ENCODE data around the gene C17orf58.
"Not testable (repeated sequence)": the region's sequence is repeated elsewhere in the genome, so short reads cannot be mapped to it uniquely, and the experiment has no call there.

C17orf58 gene

GRCh38 chr17:68029512-68030215, 33.4 kb upstream of the C17orf58 start:
- DNase-seq (ENCODE audit: low read depth): no peak
- no peak for TF ChIP-seq CTCF (IDR thresholded peaks at IDR 0.05; ENCODE audit: low read depth, low read length, missing control alignments)
- in situ Hi-C loops (cut with HindIII; ENCODE audit: low sequenced_read_pairs): no loop called here
- no peak overlapping the region for H3K4me3 ChIP-seq (ENCODE audit: low read depth, low read length)

- in situ Hi-C loops (cut with HindIII; ENCODE audit: low sequenced_read_pairs): not testable (repeated sequence)
Measured at GRCh38 chr17:68022547-68022946, 26.3 kb upstream of the C17orf58 start.

DNA sequence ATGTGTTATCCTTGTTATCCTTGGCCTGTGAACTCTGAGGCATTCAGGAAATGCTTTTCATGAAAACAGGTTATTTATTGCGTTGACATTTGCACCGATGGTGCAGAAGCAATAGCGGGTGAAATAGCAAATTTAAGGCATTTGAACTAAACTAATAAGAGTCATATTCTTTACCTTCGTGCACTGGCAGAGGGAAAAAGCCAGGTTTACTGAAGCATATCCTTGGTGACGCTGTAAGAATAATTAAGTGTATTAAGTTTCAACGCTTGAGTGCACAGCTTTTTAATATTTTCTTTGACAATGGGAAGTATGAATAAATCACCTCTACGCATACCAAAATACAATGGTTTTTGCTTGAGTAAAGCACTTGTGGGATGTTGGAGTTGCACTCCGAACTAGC, 25.7 kb upstream of the C17orf58 start:
- DNase-seq (ENCODE audit: low read depth): no peak
- no peak for TF ChIP-seq CTCF (IDR thresholded peaks at IDR 0.05; ENCODE audit: low read depth, low read length, missing control alignments)
- H3K4me3 ChIP-seq (ENCODE audit: low read depth, low read length): no peak overlapping the region
- in situ Hi-C loops (cut with HindIII; ENCODE audit: low sequenced_read_pairs): no loop called here

More at GRCh38 chr17:68022547-68022946, 26.3 kb upstream of the C17orf58 start:
- H3K4me3 ChIP-seq (ENCODE audit: low read depth, low read length); DNase-seq (ENCODE audit: low read depth): not testable (repeated sequence)

DNA sequence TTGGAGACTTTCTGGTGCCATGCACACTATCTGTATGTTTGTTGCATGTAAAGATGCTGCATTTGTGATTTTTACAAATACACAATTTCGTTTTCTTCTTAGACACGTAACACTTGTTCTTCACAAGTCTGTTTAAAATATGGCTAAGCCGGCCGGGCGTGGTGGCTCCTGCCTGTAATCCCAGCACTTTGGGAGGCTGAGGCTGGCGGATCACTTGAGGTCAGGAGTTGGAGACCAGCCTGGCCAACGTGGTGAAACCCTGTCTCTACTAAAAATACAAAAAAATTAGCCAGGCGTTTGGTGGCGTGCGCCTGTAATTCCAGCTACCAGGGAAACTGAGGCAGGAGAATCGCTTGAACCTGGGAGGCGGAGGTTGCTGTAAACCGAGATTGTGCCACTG, 24.5 kb upstream of the C17orf58 start:
- in situ Hi-C loops (cut with HindIII; ENCODE audit: low sequenced_read_pairs); DNase-seq (ENCODE audit: low read depth): not testable (repeated sequence)
- H3K4me3 ChIP-seq (ENCODE audit: low read depth, low read length): peak overlapping the region; percentile 62

GRCh38 chr17:68020409-68020756, 24.1 kb upstream of the C17orf58 start:
- H3K4me3 ChIP-seq (ENCODE audit: low read depth, low read length): peak overlapping the region; percentile 62
- no peak for TF ChIP-seq CTCF (IDR thresholded peaks at IDR 0.05; ENCODE audit: low read depth, low read length, missing control alignments)
- in situ Hi-C loops (cut with HindIII; ENCODE audit: low sequenced_read_pairs): no loop called here
- DNase-seq (ENCODE audit: low read depth): no peak

GRCh38 chr17:68019675-68020408, 23.6 kb upstream of the C17orf58 start:
- peak; percentile 85 for DNase-seq (ENCODE audit: low read depth)
- peak overlapping the region; percentile 62 for H3K4me3 ChIP-seq (ENCODE audit: low read depth, low read length)
- TF ChIP-seq CTCF (IDR thresholded peaks at IDR 0.05; ENCODE audit: low read depth, low read length, missing control alignments): peak; percentile 42
- in situ Hi-C loops (cut with HindIII; ENCODE audit: low sequenced_read_pairs): no loop called here

DNA sequence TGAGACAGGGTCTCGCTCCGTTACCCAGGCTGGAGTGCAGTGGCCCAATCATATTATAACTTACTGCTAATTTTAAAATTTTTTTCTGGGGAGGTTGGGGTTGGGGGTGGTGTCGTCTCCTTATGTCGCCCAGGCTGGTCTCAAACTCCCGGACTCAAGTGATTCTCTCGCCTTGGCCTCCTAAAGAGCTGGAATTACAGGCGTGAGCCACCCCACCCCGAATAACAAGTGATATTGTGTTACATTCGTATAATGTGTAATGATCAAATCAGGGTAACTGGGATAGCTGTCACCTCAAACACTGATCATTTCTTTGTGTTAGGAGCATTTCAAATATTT, 23.0 kb upstream of the C17orf58 start:
- no peak for TF ChIP-seq CTCF (IDR thresholded peaks at IDR 0.05; ENCODE audit: low read depth, low read length, missing control alignments)
- no peak for DNase-seq (ENCODE audit: low read depth)
- H3K4me3 ChIP-seq (ENCODE audit: low read depth, low read length): peak overlapping the region; percentile 62
- in situ Hi-C loops (cut with HindIII; ENCODE audit: low sequenced_read_pairs): no loop called here

- DNase-seq (ENCODE audit: low read depth); H3K4me3 ChIP-seq (ENCODE audit: low read depth, low read length); in situ Hi-C loops (cut with HindIII; ENCODE audit: low sequenced_read_pairs): not testable (repeated sequence)
Measured at GRCh38 chr17:68018493-68018892, 22.2 kb upstream of the C17orf58 start.
